Testis (tissue), 5 donors: ENCODE data around the gene ZNF35. TPM values are rescaled to one million over a fixed set of nuclear protein-coding genes. Genes with fewer than 3 reads are reported as not detected.
A peak's percentile ranks its signal among the peaks of the same experiment; 100 is the strongest.

Experiments used
- DNase-seq: peaks from one replicate; pipeline ENCODE4 v3.0.0-alpha.2; 2019
- H3K27ac ChIP-seq, 2 donors: fragments of 200-600 bp; sonication (generic); one replicate each; pipeline ENCODE4 v1.5.1; 2019
- H3K27me3 ChIP-seq: fragments of 200-600 bp; sonication (generic); one replicate; pipeline ENCODE4 v1.5.1; 2019
- H3K36me3 ChIP-seq: fragments of 200-600 bp; sonication (generic); one replicate; pipeline ENCODE4 v1.5.1; 2017; ENCODE audit warnings: low read depth; ENCODE audit errors: missing control alignments
- H3K4me1 ChIP-seq: fragments of 200-600 bp; sonication (generic); one replicate; pipeline ENCODE4 v1.5.1; 2019
- H3K4me3 ChIP-seq, 2 donors: fragments of 200-600 bp; sonication (generic); one replicate each; pipeline ENCODE4 v1.5.1; 2017 to 2019
- H3K9me3 ChIP-seq: fragments of 200-600 bp; sonication (generic); one replicate; pipeline ENCODE4 v1.5.1; 2017
- POLR2A ChIP-seq: fragments of 450-650 bp; IDR thresholded peaks from one replicate; pipeline ENCODE4 v1.6.1; 2017; ENCODE audit warnings: antibody characterized with exemption, mild to moderate bottlenecking, moderate library complexity
- WGBS, 2 donors: methylation state at CpG; one replicate each; pipeline ENCODE4 v1.1.5; 2018; 5-methylcytosine and 5-hydroxymethylcytosine counted together
- intact Hi-C: fragments of 100-400 bp; cut with DNase I; formaldehyde crosslinking; loops from one replicate; pipeline ENCODE4 v1.15.1; 2023; ENCODE audit warnings: low total_unique reads
- long read RNA-seq, 2 donors: transcript quantifications; one replicate each; lab custom pipeline, GENCODE V29; 2026
- polyA plus RNA-seq: library from polyadenylated mRNA; stranded (reverse); fragments of 350-450 nt; fragmentation: Illumina TruSeq; extraction: RNeasy Lipid Tissue Mini Kit (QIAGEN cat#74804); gene quantifications from one replicate; pipeline ENCODE4 v1.2.3, GENCODE V29; 2014; ENCODE audit warnings: low read depth, low replicate concordance; ENCODE audit not compliant: insufficient read depth
- total RNA-seq, 2 donors: library from RNA; depleted of rRNA; stranded (reverse); fragments of >200 nt; gene quantifications; one replicate each; pipeline ENCODE4 v1.2.3, GENCODE V29; 2016
- TF ChIP-seq, protein P1 (sequence below), 3 experiments: fragments of 450-650 bp in 2 of 3; fragments of 200-600 bp in 1 of 3; sonication (generic) in 1 of 3; IDR thresholded peaks; one replicate each; pipeline ENCODE4 v1.5.1; 2016 to 2019; ENCODE audit warnings: antibody characterized with exemption in 3 of 3, mild to moderate bottlenecking in 2 of 3, moderate library complexity in 1 of 3

The ZNF35 gene
- 10 to 100 TPM; 19.8 to 26.6 TPM for total RNA-seq
- 20.3 TPM for polyA plus RNA-seq
- long read RNA-seq, donor 1, partial matches to known transcripts = 0 of 3 reads
- long read RNA-seq, donor 1, other reads (novel, unspliced or antisense) = 0 of 3 reads
- long read RNA-seq, donor 2 = 0 reads

DNA sequence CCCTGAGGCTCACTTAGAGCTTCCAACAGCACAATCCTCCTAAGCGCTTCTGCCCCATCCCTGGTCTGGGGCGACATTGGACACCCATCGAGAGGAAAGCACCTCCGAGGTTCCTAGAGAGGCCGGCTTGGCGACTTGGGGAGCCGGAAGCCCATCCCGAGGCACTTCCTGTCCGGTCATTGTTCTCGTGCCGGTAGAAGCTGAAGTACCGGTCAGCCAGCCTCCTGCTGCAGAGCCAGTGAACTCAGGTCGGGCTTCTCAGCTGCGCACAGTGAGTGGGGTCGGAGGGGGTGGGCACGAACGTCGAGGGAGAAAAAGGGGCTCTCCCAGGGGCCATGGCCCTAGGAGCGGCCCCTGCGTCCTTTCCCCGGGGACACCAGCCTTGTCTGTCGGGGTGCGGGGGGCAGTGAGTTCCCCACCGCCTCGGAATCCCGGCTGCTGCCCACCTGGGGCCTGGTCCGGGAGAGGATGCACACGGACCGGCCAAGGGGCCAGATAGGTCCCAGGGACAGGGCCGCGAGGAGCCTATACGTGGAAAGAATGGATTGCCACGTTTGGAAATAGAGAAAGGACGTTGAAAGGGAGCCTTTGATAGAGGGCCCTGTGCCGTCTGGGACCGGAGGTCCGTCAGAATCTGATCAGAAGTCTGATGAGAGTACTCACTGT lies at the start of gene ZNF35:
Gene ZNF35, plus strand, starts transcription at position 169 of the 666 bp plus-strand sequence. CDS start 2,336 bp downstream, outside the sequence.
- 0 to 1% methylated on average over 9 to 37 of the region's 37 CpGs for whole genome bisulfite sequencing, 2 donors
- intact Hi-C loops = no loop called here

DNA sequence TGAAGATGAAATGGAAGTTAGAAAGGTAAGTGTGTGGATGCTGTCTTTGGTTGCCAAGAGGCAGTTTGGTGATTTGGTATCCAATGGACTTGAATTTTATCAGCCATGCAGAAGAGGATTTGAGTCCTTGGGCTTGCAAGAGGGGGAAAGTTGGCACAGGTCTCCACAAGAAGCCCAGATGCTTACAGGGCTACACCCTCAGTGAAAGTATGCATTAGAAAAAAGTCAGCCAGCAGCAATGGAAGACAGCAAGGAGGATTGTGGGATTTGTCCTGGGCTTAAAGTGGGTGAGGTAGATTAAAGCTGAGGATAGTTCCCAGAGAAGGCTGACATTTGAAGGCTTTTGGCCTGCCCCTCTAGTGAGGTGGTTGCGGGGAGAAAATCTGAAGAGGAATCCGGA lies 46.8 kb upstream of the ZNF35 start:
- intact Hi-C loops = no loop called here
- Histone ChIP-seq H3K4me1 (no peaks in the 10 kb centered on the region), H3K4me3 (no peak overlapping the region), H3K27me3 (no peaks in the 10 kb centered on the region), H3K27ac (no peak overlapping the region), H3K36me3 (no peaks in the 10 kb centered on the region), H3K9me3 (no peaks in the 10 kb centered on the region)
- no peak for TF ChIP-seq POLR2A
- TF ChIP-seq, protein P1, sequence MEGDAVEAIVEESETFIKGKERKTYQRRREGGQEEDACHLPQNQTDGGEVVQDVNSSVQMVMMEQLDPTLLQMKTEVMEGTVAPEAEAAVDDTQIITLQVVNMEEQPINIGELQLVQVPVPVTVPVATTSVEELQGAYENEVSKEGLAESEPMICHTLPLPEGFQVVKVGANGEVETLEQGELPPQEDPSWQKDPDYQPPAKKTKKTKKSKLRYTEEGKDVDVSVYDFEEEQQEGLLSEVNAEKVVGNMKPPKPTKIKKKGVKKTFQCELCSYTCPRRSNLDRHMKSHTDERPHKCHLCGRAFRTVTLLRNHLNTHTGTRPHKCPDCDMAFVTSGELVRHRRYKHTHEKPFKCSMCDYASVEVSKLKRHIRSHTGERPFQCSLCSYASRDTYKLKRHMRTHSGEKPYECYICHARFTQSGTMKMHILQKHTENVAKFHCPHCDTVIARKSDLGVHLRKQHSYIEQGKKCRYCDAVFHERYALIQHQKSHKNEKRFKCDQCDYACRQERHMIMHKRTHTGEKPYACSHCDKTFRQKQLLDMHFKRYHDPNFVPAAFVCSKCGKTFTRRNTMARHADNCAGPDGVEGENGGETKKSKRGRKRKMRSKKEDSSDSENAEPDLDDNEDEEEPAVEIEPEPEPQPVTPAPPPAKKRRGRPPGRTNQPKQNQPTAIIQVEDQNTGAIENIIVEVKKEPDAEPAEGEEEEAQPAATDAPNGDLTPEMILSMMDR (IDR thresholded peaks at IDR 0.05) = no peak
- no peak for DNase-seq
- 94 to 100% methylated on average over 2 of the region's 2 CpGs for WGBS, 2 donors

More for the DNA sequence above, at the start of gene ZNF35:
- H3K4me3 ChIP-seq = peak within 1 kb of the TSS; percentile 88 to 92
- H3K9me3 ChIP-seq = no peaks in the 10 kb centered on the region
- H3K27ac ChIP-seq = peak within 1 kb of the TSS; percentile 43
- DNase-seq = peak; percentile 89
- no peaks in the 10 kb centered on the region for H3K27me3 ChIP-seq
- peaks cover 9% of the 10 kb centered on the region for H3K4me1 ChIP-seq
- TF ChIP-seq POLR2A = no peak
- TF ChIP-seq, protein P1 (IDR thresholded peaks at IDR 0.05) = no peak
- H3K36me3 ChIP-seq = no peaks in the 10 kb centered on the region

DNA sequence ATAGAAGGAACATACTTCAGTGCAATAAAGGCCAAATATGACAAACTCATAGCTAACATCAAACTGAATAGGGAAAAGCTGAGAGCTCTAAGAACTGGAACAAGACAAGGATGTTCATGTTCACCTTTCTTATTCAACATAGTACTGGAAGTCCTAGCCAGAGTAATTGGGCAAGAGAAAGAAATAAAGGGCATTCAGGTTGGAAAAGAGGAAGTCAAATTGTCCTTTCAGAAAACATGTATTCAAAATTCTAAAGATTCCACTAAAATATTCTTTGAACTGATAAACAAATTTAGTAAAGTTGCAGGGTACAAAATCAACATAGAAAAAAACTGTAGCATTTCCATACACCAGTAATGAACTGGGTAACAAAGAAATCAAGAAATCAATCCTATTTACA lies 35.9 kb upstream of the ZNF35 start:
- H3K36me3 ChIP-seq = no peaks in the 10 kb centered on the region
- no peaks in the 10 kb centered on the region for H3K4me1 ChIP-seq
- H3K9me3 ChIP-seq = no peaks in the 10 kb centered on the region
- H3K27me3 ChIP-seq = no peaks in the 10 kb centered on the region
- TF ChIP-seq POLR2A = no peak
- TF ChIP-seq, protein P1 (IDR thresholded peaks at IDR 0.05) = no peak
- intact Hi-C loops = no loop called here
- H3K27ac ChIP-seq = no peak overlapping the region
- H3K4me3 ChIP-seq = no peak overlapping the region
- DNase-seq = no peak

DNA sequence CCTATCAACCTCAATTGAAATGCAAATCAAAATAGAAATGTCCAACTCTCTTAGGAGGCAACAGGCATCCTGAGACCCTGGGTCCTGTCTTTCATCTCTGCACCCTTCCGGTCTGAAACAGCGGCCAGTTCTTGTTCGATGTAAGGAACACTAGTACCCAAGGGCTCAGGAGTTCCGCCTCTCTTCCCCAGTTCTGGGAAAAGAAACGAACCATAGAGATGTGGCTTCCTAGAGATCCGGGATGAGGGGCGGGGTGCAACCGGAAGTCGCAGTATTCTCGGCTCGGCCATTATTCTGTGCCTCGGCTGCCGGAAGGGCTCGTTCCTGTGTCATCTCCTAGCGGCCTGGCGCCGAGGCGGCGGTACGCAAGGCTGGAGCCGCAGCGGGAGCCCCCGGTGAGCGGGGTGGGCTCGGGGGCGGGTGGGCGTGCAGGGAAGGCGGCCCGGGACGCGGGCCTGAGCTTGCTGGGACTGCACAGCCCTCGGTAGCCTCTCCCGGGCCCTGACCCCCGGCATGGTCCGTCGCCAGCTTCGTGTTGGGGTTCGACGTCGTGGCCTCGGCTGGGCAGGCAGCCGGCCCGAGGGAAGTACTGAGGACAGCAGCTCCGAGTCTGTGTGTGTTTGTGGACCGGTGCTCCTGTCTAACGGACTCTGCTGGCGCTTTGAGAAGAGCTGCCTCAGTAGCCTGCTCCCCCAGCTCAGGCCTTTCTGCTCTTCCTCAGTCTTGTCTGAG lies 23.6 kb upstream of the ZNF35 start, which contains the start of gene ZNF197:
Gene ZNF197, plus strand, starts transcription at position 288 of the 732 bp plus-strand sequence. CDS start 4,119 bp downstream, outside the sequence.
- Histone ChIP-seq H3K9me3 (no peaks in the 10 kb centered on the region), H3K36me3 (no peaks in the 10 kb centered on the region), H3K27ac (peak within 1 kb of the TSS; percentile 84 to 87), H3K4me1 (peaks cover 5% of the 10 kb centered on the region), H3K4me3 (peak within 1 kb of the TSS; percentile 81 to 96), H3K27me3 (no peaks in the 10 kb centered on the region)
- WGBS, 2 donors = 0 to 1% methylated on average over 10 to 45 of the region's 47 CpGs
- intact Hi-C loops = no loop called here
- DNase-seq = peak; percentile 93
- TF ChIP-seq POLR2A = no peak
- TF ChIP-seq, protein P1 (IDR thresholded peaks at IDR 0.05) = peak in 1 of 3 experiments; percentile 4
